ENCODE results near the gene NIPSNAP3A.

GRCh38 chr9:104765138-104765537 lies 17.7 kb downstream of the NIPSNAP3A start:
- TF ChIP-seq CTCF (IDR thresholded peaks at IDR 0.05; ENCODE audit: extremely low read depth in 1 of 2, insufficient read depth in 1 of 2, low read depth in 1 of 2, low read length in 2 of 2): no peak
- no peak for TF ChIP-seq POLR2A (IDR thresholded peaks at IDR 0.05; ENCODE audit: low read depth, low read length)
- TF ChIP-seq EZH2 (IDR thresholded peaks at IDR 0.05; ENCODE audit: borderline replicate concordance, low read depth, low read length, severe bottlenecking): no peak
- TF ChIP-seq MAX (IDR thresholded peaks at IDR 0.05; ENCODE audit: insufficient read depth, insufficient read length): no peak
- no peak for TF ChIP-seq POLR2AphosphoS5 (IDR thresholded peaks at IDR 0.05; ENCODE audit: insufficient read depth, low read depth, low read length)
- no peak for TF ChIP-seq JUN (IDR thresholded peaks at IDR 0.05; ENCODE audit: borderline replicate concordance, insufficient read depth, insufficient read length, low read depth)
- TF ChIP-seq FOS (IDR thresholded peaks at IDR 0.05; ENCODE audit: borderline replicate concordance, insufficient read depth, low read length): no peak
- TF ChIP-seq MYC (IDR thresholded peaks at IDR 0.05; ENCODE audit: low read depth, low read length): no peak
